Measurements from ENCODE around the gene SRD5A2. TPM values are rescaled to one million over a fixed set of nuclear protein-coding genes. Genes with fewer than 3 reads are reported as not detected.

Gene SRD5A2
- total and polyA plus RNA-seq, 7 donors = 0.01 TPM; not detected in 6

- DNase-seq = no peak
- TF ChIP-seq EP300 (IDR thresholded peaks at IDR 0.05) (no peak), POLR2A (IDR thresholded peaks at IDR 0.05) (no peak), POLR2AphosphoS5 (IDR thresholded peaks at IDR 0.05) (no peak), CTCF (IDR thresholded peaks at IDR 0.05) (no peak)
Observed at GRCh38 chr2:31475692-31476091, 105.0 kb downstream of the SRD5A2 start.

GRCh38 chr2:31474296-31474695 is 106.4 kb downstream of the SRD5A2 start:
- 39 to 55% methylated on average over 1 of the region's 1 CpG for WGBS, 2 donors
- Histone ChIP-seq H3K9me3 (no peaks in the 10 kb centered on the region), H3K36me3 (no peaks in the 10 kb centered on the region), H3K4me3 (no peak overlapping the region), H3K27ac (no peak overlapping the region), H3K4me1 (no peaks in the 10 kb centered on the region), H3K27me3 (no peaks in the 10 kb centered on the region)
- no peak for DNase-seq
- intact Hi-C loops (cut with DNase I) = no loop called here
- TF ChIP-seq CTCF (IDR thresholded peaks at IDR 0.05) (no peak), EP300 (IDR thresholded peaks at IDR 0.05) (no peak), POLR2AphosphoS5 (IDR thresholded peaks at IDR 0.05) (no peak), POLR2A (IDR thresholded peaks at IDR 0.05) (no peak)

More at GRCh38 chr2:31475692-31476091, 105.0 kb downstream of the SRD5A2 start:
- Histone ChIP-seq H3K4me1 (no peaks in the 10 kb centered on the region), H3K4me3 (no peak overlapping the region), H3K9me3 (no peaks in the 10 kb centered on the region), H3K36me3 (no peaks in the 10 kb centered on the region), H3K27me3 (no peaks in the 10 kb centered on the region), H3K27ac (no peak overlapping the region)
- WGBS, 2 donors = 36 to 55% methylated on average over 1 of the region's 1 CpG
- intact Hi-C loops (cut with DNase I) = no loop called here

Other genes with a start within 250 kb of the SRD5A2 start
- gene XDH, start 166.2 kb downstream of the SRD5A2 start, total RNA-seq = under 1 TPM in 1 of 4 donors, not detected in 3; 0.71 TPM
- gene XDH, start 166.2 kb downstream of the SRD5A2 start, polyA plus RNA-seq = 10 to 100 TPM in 2 of 3 donors, 1 to 10 TPM in 1; 9.0 to 30.1 (median 12.5) TPM